Ammon's horn (tissue), 1 donor: ENCODE results near the gene ADK.

Experiments used
- DNase-seq: peaks from one replicate; pipeline ENCODE4 v3.0.0-alpha.2; 2016; ENCODE audit warnings: low spot score

Gene ADK

GRCh38 chr10:74238031-74238431 lies 87.0 kb downstream of the ADK start:
- DNase-seq = no peak

DNA sequence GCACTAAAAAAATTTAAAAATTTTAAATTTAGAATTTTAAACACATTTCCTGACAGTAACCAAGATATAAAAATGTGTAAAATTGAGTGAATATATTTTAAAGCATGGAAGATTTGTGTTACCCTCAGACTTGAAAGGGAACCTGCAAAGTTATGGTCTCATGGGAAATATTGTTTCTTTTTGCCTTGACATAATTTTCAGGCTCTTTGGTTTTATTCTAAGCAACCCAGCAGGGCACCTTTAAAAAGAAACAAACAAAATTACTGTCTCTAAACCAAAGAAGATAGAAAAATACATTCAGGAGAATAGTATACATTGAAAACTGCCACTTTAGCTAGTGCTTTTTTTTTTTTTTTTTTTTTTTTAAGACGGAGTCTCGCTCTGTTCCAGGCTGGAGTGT lies 87.5 kb downstream of the ADK start:
- DNase-seq = no peak

- DNase-seq = no peak
Measured at GRCh38 chr10:74243067-74243466, 92.0 kb downstream of the ADK start.

DNA sequence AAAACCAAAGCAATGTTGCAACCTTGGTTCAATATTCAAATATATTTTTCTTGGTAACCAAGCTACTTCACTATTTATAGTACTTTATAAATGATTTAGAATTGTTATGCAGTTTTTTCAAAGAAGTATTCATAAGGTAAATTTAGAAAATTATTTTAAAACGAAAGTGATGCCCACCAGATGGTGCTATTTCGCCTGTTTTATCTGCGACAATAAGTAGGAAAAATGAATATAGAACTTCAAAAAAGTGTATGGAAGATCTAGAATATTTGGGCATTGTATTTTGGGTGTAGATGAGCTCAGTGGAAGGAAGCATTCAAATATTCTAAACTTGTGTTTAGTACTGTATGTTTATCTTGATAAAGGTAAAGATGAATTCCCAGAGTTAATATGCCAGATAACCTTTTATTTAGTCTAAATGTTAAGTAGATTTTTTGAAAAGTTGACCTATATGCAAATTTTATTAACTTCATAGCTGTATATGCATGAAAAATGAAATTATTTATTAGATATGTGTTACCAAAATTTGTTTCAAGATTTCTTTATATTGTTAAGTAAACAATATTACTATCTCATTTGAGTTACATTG lies 93.2 kb downstream of the ADK start:
- peak; percentile 32 for DNase-seq

GRCh38 chr10:74244807-74245206 lies 93.8 kb downstream of the ADK start:
- no peak for DNase-seq

GRCh38 chr10:74246495-74246894 lies 95.5 kb downstream of the ADK start:
- no peak for DNase-seq

GRCh38 chr10:74249865-74250264 lies 98.8 kb downstream of the ADK start:
- no peak for DNase-seq

- DNase-seq = no peak
Measured at GRCh38 chr10:74255214-74255613, 104.2 kb downstream of the ADK start.

DNA sequence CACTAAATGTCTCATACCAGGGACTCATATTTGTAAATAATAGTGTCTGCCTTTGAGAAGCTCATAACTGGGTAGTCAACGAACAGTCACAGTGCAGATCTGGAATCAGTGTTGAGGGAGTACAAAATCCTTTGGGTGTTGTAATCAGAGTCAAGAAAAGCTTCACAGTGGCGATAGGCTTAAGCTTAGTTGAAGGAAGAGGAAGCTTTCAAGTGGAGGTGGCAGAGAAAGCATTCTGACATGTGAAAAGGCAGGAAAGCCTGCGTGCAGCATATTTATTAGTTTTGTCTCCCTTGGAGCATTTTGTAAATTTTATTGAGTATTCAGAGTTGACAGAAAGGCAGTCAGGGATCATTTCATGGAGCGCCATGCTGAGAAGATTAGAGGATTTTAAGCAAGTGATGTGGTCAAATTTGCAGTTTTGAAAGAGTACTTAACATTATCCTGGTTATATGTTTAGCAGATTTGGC lies 104.9 kb downstream of the ADK start:
- DNase-seq = no peak

- DNase-seq = no peak
Measured at GRCh38 chr10:74262856-74263255, 111.8 kb downstream of the ADK start.

DNA sequence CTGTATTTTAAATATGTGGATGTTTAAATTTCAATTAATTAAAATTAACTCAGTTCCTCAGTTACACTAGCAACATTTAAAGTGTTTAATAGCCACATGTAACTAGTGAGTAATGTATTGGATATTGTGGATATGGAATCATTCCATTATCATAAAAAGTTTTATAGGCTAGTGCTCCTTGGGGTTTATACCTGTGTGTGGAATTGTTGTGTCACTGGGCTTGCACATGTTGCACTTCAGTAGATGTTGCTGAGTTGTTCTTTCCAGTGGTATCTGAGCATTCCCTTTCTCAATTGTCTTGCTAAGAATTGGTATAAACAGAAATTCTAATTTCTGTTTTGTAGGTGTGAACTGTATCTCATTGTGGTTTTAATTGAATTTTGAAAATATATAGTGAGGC lies 113.0 kb downstream of the ADK start:
- no peak for DNase-seq

GRCh38 chr10:74272288-74272687 lies 121.3 kb downstream of the ADK start:
- DNase-seq = no peak

- DNase-seq = no peak
Measured at GRCh38 chr10:74275755-74276290, 124.8 kb downstream of the ADK start.

DNA sequence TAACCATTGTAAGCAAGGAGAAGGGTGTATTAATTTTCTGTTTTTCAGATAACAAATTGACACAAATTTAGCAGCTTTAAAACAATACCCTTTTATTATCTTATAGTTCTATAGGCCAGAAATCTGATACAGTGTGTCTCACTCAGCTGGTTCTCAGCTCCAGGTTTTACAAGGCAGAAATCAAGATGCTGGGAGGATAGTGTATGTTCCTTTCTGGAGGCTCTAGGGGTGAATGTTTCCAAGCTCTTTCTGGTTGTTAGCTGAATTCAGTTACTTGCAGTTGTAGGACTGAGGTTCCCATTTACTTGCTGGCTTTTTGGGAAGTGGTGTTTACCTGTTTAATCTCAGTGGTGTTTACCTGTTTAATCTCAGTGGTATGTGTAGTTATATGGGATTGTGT lies 125.4 kb downstream of the ADK start:
- DNase-seq = no peak

DNA sequence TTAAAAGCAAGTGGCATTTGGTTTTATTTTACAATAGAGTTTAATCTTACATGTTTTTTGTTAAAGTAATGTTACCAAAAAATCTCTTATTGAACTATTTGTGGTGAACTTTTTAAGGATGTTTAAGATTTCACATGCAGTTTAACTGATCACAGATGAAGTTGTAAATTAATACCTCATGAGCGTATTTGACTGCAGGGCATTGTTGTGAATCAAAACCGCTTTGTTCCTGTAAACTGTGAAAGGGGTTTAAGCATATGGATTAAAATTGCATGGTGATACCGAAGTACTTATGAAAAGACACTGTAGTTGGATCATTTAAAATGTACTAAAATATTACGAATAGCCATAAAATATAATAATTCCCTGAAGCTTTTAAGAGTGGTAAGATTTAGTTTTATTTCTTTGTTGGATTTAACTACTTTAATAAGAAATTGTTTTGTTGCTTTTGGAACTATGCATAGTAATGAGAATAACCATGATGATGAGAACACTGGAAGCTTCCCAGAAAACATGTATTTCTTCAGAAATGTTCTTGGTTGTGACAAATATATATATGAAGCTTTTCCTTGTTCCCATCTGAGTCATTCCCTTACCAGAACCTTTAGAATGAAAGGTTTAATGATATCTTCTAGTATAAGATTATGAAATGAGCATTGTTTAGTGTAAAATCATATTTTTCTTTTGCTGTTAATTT lies 131.3 kb downstream of the ADK start:
- DNase-seq = no peak

GRCh38 chr10:74282848-74283210 lies 131.8 kb downstream of the ADK start:
- no peak for DNase-seq

- DNase-seq = no peak
Measured at GRCh38 chr10:74289188-74289587, 138.2 kb downstream of the ADK start.

DNA sequence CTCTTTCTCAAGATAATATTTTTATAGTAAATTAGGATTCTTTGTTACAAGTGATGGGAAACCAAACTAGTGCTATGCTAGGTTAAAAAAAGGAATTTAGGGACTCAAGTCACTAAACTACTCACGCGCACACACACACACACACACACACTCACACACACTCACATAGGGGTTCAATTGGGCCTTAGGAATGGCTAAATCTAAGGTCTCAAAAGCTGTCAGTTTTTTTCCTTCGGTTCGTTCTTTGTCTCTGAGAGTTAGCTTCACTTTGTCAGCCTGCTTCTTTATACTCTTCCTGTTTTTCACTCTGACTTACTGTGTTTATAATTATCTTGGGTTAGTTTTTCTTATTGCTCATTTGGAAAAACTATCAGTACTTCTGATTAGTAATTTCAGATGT lies 138.9 kb downstream of the ADK start:
- no peak for DNase-seq

GRCh38 chr10:74290708-74291107 lies 139.7 kb downstream of the ADK start:
- no peak for DNase-seq

DNA sequence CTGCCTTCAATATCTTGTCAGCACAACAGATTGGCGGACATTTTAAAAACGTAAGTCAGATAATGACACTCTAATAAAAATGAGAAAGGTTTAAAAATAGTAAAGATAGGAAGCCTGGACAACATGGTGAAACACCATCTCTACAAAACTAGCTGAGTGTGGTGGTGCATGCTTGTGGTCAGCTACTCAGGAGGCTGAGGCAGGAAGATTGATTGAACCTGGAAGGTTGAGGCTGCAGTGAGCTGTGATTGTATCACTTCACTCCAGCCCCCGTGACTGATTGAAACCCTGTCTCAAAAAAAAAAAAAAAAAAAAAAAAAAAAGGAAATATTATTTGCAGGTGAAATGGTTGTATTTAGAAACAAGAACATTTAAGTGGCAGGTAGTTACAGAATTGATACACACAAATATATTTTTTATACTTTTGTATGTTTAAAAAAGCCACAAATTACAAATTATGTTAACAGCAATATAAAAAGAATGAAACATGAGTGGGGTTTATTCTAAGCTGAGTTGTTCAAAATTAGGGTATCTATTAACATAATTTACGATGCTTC lies 141.9 kb downstream of the ADK start:
- no peak for DNase-seq

GRCh38 chr10:74293686-74294371 lies 142.8 kb downstream of the ADK start:
- DNase-seq = no peak

GRCh38 chr10:74297389-74298080 lies 146.5 kb downstream of the ADK start:
- DNase-seq = no peak
